A673 (cell line): ENCODE results near the gene PCYT1A. TPM values are rescaled to one million over a fixed set of nuclear protein-coding genes. Genes with fewer than 3 reads are reported as not detected.

Source experiments
- BruUV-seq: library from RNA; stranded (reverse); fragments of 400-500 nt; replicated peaks from 2 replicates; lab custom pipeline; 2021; lab: Mats Ljungman, UMichigan
- CTCF ChIA-PET: fragments of 300-600 bp; sonication (Branson Sonifier 250); formaldehyde crosslinking; loops from one replicate; lab custom pipeline; 2022; ENCODE audit warnings: antibody characterized with exemption; lab: Charles Lee
- POLR2A ChIA-PET: fragments of 300-600 bp; sonication (Branson Sonifier 250); formaldehyde crosslinking; loops from one replicate; lab custom pipeline; 2022; ENCODE audit warnings: antibody characterized with exemption; ENCODE audit not compliant: low non-redundant PET; lab: Charles Lee
- DNase-seq: peaks from one replicate; pipeline ENCODE4 v3.0.0-alpha.2; 2015; ENCODE audit warnings: low spot score
- H3K27ac ChIP-seq: fragments of 200-600 bp; sonication (generic); 2 replicates; pipeline ENCODE4 v1.5.1; 2016; ENCODE audit warnings: mixed run types, low read depth, mild to moderate bottlenecking, mixed read lengths, antibody characterized with exemption, low read length; ENCODE audit not compliant: poor library complexity, severe bottlenecking
- H3K27me3 ChIP-seq: fragments of 200-600 bp; sonication (generic); replicated peaks from 2 replicates; pipeline ENCODE4 v1.6.1; 2017; ENCODE audit warnings: mixed run types, low read depth, mild to moderate bottlenecking, mixed read lengths, antibody characterized with exemption, low read length; ENCODE audit not compliant: insufficient read depth, poor library complexity
- H3K36me3 ChIP-seq: fragments of 200-600 bp; sonication (generic); 2 replicates; pipeline ENCODE4 v1.6.1; 2016; ENCODE audit warnings: mixed run types, mild to moderate bottlenecking, mixed read lengths, antibody characterized with exemption, low read length; ENCODE audit not compliant: insufficient read depth, poor library complexity, severe bottlenecking
- H3K4me1 ChIP-seq: fragments of 200-600 bp; sonication (generic); 2 replicates; pipeline ENCODE4 v1.6.1; 2017; ENCODE audit warnings: mixed run types, mild to moderate bottlenecking, mixed read lengths, antibody characterized with exemption, low read length; ENCODE audit not compliant: insufficient read depth, poor library complexity, severe bottlenecking
- H3K4me3 ChIP-seq: fragments of 200-600 bp; sonication (generic); 2 replicates; pipeline ENCODE4 v1.5.1; 2016; ENCODE audit warnings: low read depth, mixed run types, mild to moderate bottlenecking, mixed read lengths, low read length; ENCODE audit not compliant: poor library complexity, severe bottlenecking
- H3K9me3 ChIP-seq: fragments of 200-600 bp; sonication (generic); 2 replicates; pipeline ENCODE4 v1.6.1; 2016; ENCODE audit warnings: mixed run types, low read depth, mild to moderate bottlenecking, mixed read lengths, antibody characterized with exemption, low read length; ENCODE audit not compliant: poor library complexity, severe bottlenecking
- CTCF ChIP-seq: fragments of 300-800, 200-600 bp; sonication (generic); conservative IDR thresholded peaks from 2 replicates; pipeline ENCODE4 v1.5.1; 2017; ENCODE audit warnings: low read depth, mild to moderate bottlenecking, antibody characterized with exemption, low read length, moderate library complexity, mixed read lengths
- EZH2 ChIP-seq: fragments of 200-600 bp; sonication (generic); IDR thresholded peaks from 2 replicates; pipeline ENCODE4 v1.6.1; 2017; ENCODE audit warnings: borderline replicate concordance, low read depth, mild to moderate bottlenecking, mixed read lengths, antibody characterized with exemption, low read length; ENCODE audit not compliant: poor library complexity, severe bottlenecking
- intact Hi-C: fragments of 100-400 bp; cut with micrococcal nuclease; formaldehyde crosslinking; loops from one replicate; pipeline ENCODE4 v1.10.0; 2022; ENCODE audit not compliant: unreplicated experiment
- total RNA-seq: library from RNA; stranded (reverse); gene quantifications from 2 replicates; pipeline ENCODE4 v1.2.3, GENCODE V29; 2021

PCYT1A gene
- total RNA-seq, 1 experiment from 2014 or later = 62.3 TPM

DNA sequence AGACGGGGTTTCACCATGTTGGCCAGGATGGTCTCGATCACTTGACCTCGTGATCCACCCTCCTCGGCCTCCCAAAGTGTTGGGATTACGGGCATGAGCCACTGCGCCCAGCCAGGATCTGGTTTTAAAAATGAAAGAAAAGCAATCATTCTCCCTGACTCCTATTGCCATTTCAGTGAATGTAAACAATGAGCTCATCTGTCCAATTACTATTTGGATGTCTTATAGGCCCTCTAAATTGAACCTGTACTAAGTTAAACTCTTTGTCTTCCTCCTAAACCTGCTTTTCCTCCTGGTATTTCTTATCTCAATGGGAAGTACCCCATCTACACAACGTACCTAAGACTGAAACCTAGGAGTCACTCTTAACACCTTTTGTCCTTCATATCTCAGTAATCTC, 23.7 kb downstream of the PCYT1A start:
- no peak for TF ChIP-seq EZH2
- no peak for TF ChIP-seq CTCF
- Histone ChIP-seq H3K4me1 (peaks cover 14% of the 10 kb centered on the region), H3K36me3 (peaks cover 11% of the 10 kb centered on the region), H3K27me3 (no peaks in the 10 kb centered on the region), H3K4me3 (no peak overlapping the region), H3K27ac (no peak overlapping the region), H3K9me3 (no peaks in the 10 kb centered on the region)
- BruUV-seq = no TSS peak
- no peak for DNase-seq
- POLR2A ChIA-PET = no interaction called here
- intact Hi-C loops = no loop called here
- CTCF ChIA-PET = no interaction called here

DNA sequence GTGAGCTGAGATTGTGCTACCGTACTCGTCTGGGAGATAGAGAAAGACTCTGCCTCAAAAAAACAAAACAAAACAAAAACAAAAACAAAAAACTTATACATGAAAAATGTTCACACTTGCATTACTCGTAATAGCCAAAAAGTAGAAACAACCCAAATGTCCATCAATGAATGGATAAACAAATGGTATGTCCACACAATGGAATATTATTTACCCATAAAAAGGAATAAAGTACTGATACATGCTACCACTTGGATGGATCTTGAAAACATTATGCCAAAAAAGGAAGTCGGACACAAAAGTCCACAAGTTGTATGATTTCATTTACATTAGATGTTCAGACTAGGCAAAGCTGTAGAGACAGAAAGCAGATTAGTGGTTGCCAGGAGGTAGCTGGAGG, 26.7 kb downstream of the PCYT1A start:
- POLR2A ChIA-PET = no interaction called here
- no peak for TF ChIP-seq EZH2
- TF ChIP-seq CTCF = no peak
- H3K4me3 ChIP-seq = no peak overlapping the region
- no TSS peak for BruUV-seq
- H3K27ac ChIP-seq = no peak overlapping the region
- H3K27me3 ChIP-seq = no peaks in the 10 kb centered on the region
- H3K4me1 ChIP-seq = peaks cover 3% of the 10 kb centered on the region
- no peaks in the 10 kb centered on the region for H3K9me3 ChIP-seq
- no peak for DNase-seq
- intact Hi-C loops = no loop called here
- CTCF ChIA-PET = no interaction called here
- no peaks in the 10 kb centered on the region for H3K36me3 ChIP-seq

DNA sequence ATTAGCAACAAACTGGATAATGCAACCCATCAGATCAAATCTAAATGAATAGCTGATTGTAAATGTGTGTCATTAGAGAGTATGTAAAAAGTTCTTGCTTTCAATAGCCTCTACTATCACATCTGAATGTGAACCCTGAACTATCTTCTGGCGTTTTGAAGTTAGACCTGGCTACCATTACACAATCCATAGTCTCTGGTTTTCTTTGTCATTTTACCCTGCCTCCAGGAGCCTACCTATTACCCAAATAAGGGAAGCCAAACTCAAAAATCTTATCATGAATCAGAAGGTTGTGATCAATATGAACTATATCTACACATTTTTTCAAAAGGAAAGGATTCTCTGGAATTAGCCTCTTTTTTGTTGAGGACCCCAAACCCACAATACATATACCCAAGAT, 31.8 kb downstream of the PCYT1A start:
- CTCF ChIA-PET = interaction anchor here (0.6 kb wide), 1 partner anchor 43 kb away, joined by 3 read pairs; no protein-coding TSS in a partner anchor
- POLR2A ChIA-PET = no interaction called here
- TF ChIP-seq EZH2 (no peak), CTCF (no peak)
- Histone ChIP-seq H3K4me1 (no peaks in the 10 kb centered on the region), H3K9me3 (no peaks in the 10 kb centered on the region), H3K27me3 (no peaks in the 10 kb centered on the region), H3K36me3 (no peaks in the 10 kb centered on the region), H3K27ac (no peak overlapping the region), H3K4me3 (no peak overlapping the region)
- intact Hi-C loops = loop anchor here (5.0 to 10.0 kb wide), 2 partner anchors 247 to 349 kb away; partner anchors contain the start of gene RNF168
- no TSS peak for BruUV-seq
- DNase-seq = no peak
